NCI-H2081 (cell line): ENCODE data around the gene INTS7.
A peak's percentile ranks its signal among the peaks of the same experiment; 100 is the strongest.

Source experiments
- DNase-seq, 2 experiments: peaks; one replicate each; lab custom pipeline; 2025; lab: John Stamatoyannopoulos, UW

Gene INTS7

DNA sequence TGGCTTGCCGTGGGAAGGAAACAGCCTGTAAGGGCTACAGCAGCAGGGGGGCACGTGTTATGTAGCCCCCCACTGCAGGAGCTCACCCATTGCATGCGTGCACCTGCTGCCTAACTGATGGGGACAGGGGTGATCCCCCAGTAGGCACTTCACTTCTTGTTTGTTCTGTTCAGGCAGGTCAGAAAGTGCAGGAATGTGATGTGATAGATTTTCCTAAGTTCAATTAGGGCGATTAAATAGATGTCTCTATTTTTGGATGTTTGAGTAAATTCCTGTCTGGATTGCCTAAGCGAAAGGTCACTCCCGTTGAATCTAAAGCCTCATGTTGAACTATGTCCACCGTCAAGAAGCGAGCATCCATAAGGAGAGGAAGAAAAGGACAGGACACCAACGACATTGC is 126.0 kb downstream of the INTS7 start:
- DNase-seq = no peak

DNA sequence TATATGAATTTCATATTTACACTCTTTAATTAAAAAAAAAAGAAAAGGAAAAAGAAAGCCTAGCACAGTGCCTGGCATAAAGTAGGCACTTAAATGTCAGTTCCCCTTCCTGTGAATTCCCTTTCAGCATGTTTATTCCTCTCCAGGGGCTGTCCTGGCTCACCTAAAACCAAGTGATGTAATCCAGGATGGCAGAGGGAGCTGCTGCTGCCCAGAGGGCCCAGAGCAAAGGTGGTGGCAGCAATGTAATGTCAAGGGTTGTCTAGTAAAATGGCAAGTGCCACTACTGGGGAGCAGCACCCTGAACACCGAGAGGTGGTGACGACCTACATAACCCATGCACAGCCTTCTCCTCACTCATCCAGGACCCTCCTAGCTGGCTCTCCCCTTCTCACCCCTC is 126.4 kb downstream of the INTS7 start:
- DNase-seq = no peak

DNA sequence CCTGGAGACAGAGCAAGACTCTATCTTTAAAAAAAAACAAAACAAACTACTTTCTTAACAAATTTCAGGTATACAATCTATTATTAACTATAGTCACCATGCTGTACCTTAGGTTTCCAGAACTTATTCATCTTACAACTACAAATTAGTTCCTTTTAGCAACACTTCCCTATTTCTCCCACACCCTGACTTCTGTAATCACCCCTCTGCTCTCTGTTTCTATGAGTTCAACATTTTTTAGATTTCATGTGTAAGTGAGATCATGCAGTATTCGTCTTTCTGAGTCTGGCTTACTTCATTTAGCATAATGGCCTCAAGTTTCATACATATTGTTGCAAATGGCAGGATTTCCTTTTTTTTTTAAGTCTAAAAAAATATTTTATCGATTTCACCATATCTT is 126.9 kb downstream of the INTS7 start:
- DNase-seq = no peak

GRCh38 chr1:211903490-211904245 is 131.7 kb downstream of the INTS7 start:
- no peak for DNase-seq

GRCh38 chr1:211902624-211903291 is 132.6 kb downstream of the INTS7 start:
- no peak for DNase-seq

DNA sequence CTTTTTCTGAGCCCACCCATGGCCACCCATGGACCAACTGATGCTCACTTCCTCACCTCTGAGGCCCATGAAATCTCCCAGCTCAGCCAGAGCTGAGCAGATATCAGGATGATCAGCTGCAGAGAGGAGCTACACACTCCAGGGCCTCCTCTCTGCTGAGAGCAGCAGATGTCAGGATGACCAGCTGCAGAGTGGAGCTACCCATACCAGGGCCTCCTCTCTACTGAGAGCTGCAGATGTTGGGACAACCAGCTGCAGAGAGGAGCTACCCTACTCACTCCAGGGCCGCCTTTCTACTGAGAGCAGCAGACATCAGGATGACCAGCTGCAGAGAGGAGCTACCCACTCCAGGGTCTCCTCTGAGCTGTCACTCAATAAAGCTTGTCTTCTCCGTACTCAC is 133.4 kb downstream of the INTS7 start:
- DNase-seq = no peak

DNA sequence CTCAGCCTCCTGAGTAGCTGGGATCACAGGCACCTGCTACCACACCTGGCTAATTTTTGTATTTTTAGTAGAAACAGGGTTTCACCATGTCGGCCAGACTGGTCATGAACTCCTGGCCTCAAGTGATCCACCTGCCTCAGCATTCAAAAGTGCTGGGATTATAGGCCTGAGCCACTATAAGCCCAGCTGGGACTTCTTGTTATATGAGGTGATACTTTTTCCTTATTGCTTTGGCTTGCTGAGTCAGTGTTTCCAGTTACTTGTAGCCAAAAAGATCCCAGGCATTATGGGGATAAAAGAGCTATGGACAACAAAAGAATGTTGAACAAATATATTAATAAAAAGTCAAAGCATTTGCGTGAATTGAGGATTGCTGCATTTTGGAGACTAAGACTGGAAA is 134.9 kb downstream of the INTS7 start:
- no peak for DNase-seq

DNA sequence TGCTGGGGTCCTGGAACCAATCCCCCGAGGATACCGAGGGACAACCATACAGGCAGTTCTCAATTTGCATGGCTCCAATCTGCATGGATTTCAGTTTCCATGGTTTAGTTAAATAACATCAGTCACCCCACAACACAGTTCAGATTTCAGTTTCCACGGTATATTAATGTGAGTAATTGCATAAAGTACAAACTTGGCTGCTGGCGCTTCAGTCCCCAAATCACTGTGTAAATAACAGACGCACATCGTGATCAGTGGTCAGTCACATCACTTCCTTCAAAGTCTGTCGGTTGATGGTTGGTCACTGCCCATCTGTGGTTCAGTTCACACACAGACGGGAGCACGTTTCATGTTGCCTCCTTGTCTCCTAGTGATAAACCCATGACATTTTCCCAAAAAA is 138.4 kb downstream of the INTS7 start:
- DNase-seq = peak in 1 of 2 experiments; percentile 59

GRCh38 chr1:211895126-211895759 is 140.1 kb downstream of the INTS7 start:
- DNase-seq = no peak

DNA sequence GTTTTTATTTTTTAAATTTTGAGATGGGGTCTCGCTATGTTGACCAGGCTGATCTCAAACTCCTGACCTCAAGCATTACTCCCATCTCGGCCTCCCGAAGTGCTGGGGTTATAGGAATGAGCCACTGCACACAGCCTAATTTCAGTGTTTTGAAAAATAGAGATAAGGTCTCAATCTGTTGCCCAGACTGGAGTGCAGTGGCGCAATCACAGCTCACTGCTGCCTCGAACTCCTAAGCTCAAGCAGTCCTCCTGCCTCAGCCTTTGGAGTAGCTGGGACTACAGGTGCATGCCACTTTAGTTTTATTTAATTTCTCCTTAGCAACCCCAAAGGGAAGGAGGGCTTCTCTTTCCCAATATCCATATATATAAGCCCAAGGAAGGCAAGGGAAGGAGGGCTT is 141.0 kb downstream of the INTS7 start:
- DNase-seq = no peak

DNA sequence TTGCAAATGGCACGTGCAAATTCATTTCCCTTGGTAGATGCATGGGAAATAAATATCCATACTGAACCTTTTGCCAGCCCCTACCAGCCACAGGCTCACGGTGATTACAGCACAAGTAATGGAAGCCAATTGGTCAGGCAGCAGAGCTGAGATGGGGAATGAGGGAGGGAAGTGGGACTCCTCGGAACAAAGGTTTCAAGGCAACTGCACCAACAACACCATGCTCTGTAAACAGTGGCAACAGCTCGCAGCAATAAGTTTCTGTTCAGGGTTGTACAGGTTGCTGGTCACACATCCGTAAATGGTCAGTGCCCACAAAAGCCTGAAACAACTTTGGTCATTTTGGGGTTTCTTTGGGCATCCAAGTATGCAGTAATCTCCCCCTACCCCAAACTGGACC is 142.1 kb downstream of the INTS7 start:
- DNase-seq = no peak

DNA sequence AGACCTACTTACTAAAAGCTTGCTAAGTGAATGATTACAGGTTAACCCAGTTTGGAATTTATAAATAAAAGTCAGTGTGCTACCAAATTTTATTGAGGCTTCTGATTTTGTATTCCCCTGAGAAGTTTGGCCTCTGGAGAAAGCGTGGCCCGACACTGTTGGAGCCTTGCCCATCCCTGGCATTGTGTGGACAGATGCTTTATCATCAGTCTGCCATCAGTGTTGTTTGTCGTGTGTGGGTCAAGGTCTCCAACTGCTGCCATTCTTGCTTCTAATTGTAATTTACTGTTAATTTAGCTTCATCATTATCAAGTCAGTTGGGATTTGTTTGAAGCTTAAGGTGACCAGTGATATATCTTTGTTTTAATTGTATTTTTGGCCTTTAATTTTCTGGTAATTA is 142.8 kb downstream of the INTS7 start:
- DNase-seq = no peak

DNA sequence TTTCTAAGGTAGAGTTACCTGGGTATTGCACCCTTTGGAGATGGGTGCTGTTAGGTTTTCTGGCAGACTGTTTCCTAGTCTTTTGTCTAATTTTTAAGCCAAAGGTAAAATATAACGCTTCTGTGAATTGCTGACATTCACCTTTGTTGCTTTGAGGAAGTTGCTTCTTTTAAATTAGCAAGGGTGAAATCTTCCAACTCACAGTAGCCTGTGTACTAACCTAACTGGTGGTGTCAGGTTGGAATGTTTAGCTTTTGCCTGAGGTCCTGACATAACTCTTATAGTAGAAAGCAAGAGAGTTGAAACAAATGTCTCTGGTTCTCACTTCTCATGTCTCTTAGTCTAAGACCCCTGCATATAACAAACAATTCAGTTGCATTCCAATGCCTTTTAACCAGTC is 143.6 kb downstream of the INTS7 start:
- no peak for DNase-seq
